IPS-NIHi7 (cell line): Measurements from ENCODE around the gene ERVV-1.
"Not testable (repeated sequence)": the region's sequence is repeated elsewhere in the genome, so short reads cannot be mapped to it uniquely, and the experiment has no call there.

Source experiments
- DNase-seq: peaks from one replicate; pipeline ENCODE4 v3.0.0; 2012; ENCODE audit warnings: mixed read lengths; ENCODE audit errors: extremely low spot score

Gene ERVV-1

GRCh38 chr19:53013621-53014020 lies at the start of gene ERVV-1:
ERVV-1 (plus strand) TSS chr19:53013921; CDS start chr19:53014091, 170 bp downstream.
- no peak for DNase-seq

GRCh38 chr19:52967772-52968171 lies 45.9 kb upstream of the ERVV-1 start:
- DNase-seq: no peak

- no peak for DNase-seq
Measured at GRCh38 chr19:52981329-52981728, 32.4 kb upstream of the ERVV-1 start.

GRCh38 chr19:52983167-52983566 lies 30.6 kb upstream of the ERVV-1 start:
- not testable (repeated sequence) for DNase-seq

- DNase-seq: no peak
Measured at GRCh38 chr19:52987221-52987620, 26.5 kb upstream of the ERVV-1 start.

GRCh38 chr19:52988506-52988905 lies 25.2 kb upstream of the ERVV-1 start:
- no peak for DNase-seq

GRCh38 chr19:52990759-52991418 lies 22.8 kb upstream of the ERVV-1 start:
- DNase-seq: no peak

- no peak for DNase-seq
Measured at GRCh38 chr19:52991484-52991883, 22.2 kb upstream of the ERVV-1 start.

GRCh38 chr19:52992109-52993004 lies 21.4 kb upstream of the ERVV-1 start:
- peak; percentile 39 for DNase-seq

- peak; percentile 88 for DNase-seq
Measured at GRCh38 chr19:52993342-52994178, 20.2 kb upstream of the ERVV-1 start.

- DNase-seq: no peak
Measured at GRCh38 chr19:52995711-52996110, 18.0 kb upstream of the ERVV-1 start.

- DNase-seq: no peak
Measured at GRCh38 chr19:52997975-52998374, 15.7 kb upstream of the ERVV-1 start.

GRCh38 chr19:53002479-53002878 lies 11.2 kb upstream of the ERVV-1 start:
- peak; percentile 27 for DNase-seq

GRCh38 chr19:53004242-53004641 lies 9.5 kb upstream of the ERVV-1 start:
- no peak for DNase-seq

- DNase-seq: no peak
Measured at GRCh38 chr19:53007200-53007599, 6.5 kb upstream of the ERVV-1 start.

- no peak for DNase-seq
Measured at GRCh38 chr19:53007606-53008005, 6.1 kb upstream of the ERVV-1 start.

GRCh38 chr19:53008061-53008778 lies 5.5 kb upstream of the ERVV-1 start:
- no peak for DNase-seq

GRCh38 chr19:53010494-53010893 lies 3.2 kb upstream of the ERVV-1 start:
- DNase-seq: peak; percentile 74

- DNase-seq: no peak
Measured at GRCh38 chr19:53012006-53012405, 1.7 kb upstream of the ERVV-1 start.

- DNase-seq: no peak
Measured at GRCh38 chr19:53015159-53015558, 1.4 kb downstream of the ERVV-1 start.

GRCh38 chr19:53015730-53016129 lies 2.0 kb downstream of the ERVV-1 start:
- DNase-seq: no peak
